ENCODE measurements around the gene RRP8. TPM values are rescaled to one million over a fixed set of nuclear protein-coding genes. Genes with fewer than 3 reads are reported as not detected.

The RRP8 gene
- total and polyA plus RNA-seq, 9 of the 15 experiments (the other 6 are each of a cell fraction or from before 2014, with no cell fraction given): 5.7 to 47.3 (median 32.6) TPM

DNA sequence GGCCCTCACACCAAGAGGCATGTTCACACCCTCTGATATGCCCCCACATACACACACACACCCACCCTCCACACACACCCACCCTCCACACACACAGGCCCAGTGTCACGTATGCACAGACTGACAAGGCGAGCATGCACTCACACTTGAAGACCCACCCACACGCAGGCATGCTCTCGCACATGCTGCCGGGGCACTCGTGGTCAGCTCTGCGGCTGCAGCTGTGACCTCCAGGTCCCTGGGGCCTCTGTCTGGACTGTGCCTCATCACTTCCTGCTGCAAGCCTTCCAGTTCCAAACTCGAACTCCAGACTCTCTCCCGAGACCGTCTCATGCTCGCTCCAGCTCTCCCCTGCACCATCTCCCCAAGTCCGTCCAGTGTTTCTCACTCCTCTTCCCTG lies 42.7 kb upstream of the RRP8 start (continued):
- peak; percentile 71; the same call in 1 of the 2 replicates for TF ChIP-seq FOXP1 (CRISPR knock-in tag; IDR thresholded peaks at IDR 0.05)
- TF ChIP-seq DDX20 (tag; IDR thresholded peaks at IDR 0.05; ENCODE audit: low read depth): no peak
- TF ChIP-seq, protein P1, sequence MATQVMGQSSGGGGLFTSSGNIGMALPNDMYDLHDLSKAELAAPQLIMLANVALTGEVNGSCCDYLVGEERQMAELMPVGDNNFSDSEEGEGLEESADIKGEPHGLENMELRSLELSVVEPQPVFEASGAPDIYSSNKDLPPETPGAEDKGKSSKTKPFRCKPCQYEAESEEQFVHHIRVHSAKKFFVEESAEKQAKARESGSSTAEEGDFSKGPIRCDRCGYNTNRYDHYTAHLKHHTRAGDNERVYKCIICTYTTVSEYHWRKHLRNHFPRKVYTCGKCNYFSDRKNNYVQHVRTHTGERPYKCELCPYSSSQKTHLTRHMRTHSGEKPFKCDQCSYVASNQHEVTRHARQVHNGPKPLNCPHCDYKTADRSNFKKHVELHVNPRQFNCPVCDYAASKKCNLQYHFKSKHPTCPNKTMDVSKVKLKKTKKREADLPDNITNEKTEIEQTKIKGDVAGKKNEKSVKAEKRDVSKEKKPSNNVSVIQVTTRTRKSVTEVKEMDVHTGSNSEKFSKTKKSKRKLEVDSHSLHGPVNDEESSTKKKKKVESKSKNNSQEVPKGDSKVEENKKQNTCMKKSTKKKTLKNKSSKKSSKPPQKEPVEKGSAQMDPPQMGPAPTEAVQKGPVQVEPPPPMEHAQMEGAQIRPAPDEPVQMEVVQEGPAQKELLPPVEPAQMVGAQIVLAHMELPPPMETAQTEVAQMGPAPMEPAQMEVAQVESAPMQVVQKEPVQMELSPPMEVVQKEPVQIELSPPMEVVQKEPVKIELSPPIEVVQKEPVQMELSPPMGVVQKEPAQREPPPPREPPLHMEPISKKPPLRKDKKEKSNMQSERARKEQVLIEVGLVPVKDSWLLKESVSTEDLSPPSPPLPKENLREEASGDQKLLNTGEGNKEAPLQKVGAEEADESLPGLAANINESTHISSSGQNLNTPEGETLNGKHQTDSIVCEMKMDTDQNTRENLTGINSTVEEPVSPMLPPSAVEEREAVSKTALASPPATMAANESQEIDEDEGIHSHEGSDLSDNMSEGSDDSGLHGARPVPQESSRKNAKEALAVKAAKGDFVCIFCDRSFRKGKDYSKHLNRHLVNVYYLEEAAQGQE (IDR thresholded peaks at IDR 0.05; ENCODE audit: borderline replicate concordance): no peak
- TF ChIP-seq, protein P1 (CRISPR knock-in tag; IDR thresholded peaks at IDR 0.05; ENCODE audit: low read depth): no peak
- TF ChIP-seq NCOA2 (IDR thresholded peaks at IDR 0.05; ENCODE audit: partially characterized antibody in 2 of 2): no peak
- peak; percentile 59 for TF ChIP-seq EGR1 (conservative IDR thresholded peaks at IDR 0.05)
- TF ChIP-seq SRSF3 (IDR thresholded peaks at IDR 0.05; ENCODE audit: insufficient read depth, low read length): no peak
- TF ChIP-seq TEAD4 (IDR thresholded peaks at IDR 0.05; ENCODE audit: low read length): no peak
- peak; percentile 44; the same call in 1 of the 2 replicates for TF ChIP-seq TEAD4 (CRISPR knock-in tag; IDR thresholded peaks at IDR 0.05; ENCODE audit: borderline replicate concordance)
- peak; percentile 43; the same call in 1 of the 2 replicates for TF ChIP-seq SMAD4 (CRISPR knock-in tag; conservative IDR thresholded peaks at IDR 0.05)
- TF ChIP-seq COPS2 (conservative IDR thresholded peaks at IDR 0.05): no peak
- no peak for TF ChIP-seq ZNF79 (CRISPR knock-in tag; IDR thresholded peaks at IDR 0.05; ENCODE audit: low read depth)
- TF ChIP-seq GABPA (tag; conservative IDR thresholded peaks at IDR 0.05; ENCODE audit: low read depth): peak; percentile 43; the same call in 1 of the 2 replicates
- no peak for TF ChIP-seq HNRNPUL1 (IDR thresholded peaks at IDR 0.05; ENCODE audit: low read length)
- TF ChIP-seq, protein P2, sequence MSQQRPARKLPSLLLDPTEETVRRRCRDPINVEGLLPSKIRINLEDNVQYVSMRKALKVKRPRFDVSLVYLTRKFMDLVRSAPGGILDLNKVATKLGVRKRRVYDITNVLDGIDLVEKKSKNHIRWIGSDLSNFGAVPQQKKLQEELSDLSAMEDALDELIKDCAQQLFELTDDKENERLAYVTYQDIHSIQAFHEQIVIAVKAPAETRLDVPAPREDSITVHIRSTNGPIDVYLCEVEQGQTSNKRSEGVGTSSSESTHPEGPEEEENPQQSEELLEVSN (IDR thresholded peaks at IDR 0.05; ENCODE audit: borderline replicate concordance in 1 of 2, extremely low read depth in 1 of 2, insufficient read depth in 1 of 2, insufficient read length in 1 of 2, low read depth in 1 of 2, low read length in 1 of 2, poor library complexity in 1 of 2, severe bottlenecking in 1 of 2): peak; percentile 42 to 63

All from K562 (cell line).